Activated CD4-positive, alpha-beta T cell treated with anti-CD3 and anti-CD28 coated beads, Interleukin-2, amount 10 ng/mL, durations not matched to agents 24 days and 14 days (primary cell): Measurements from ENCODE around the gene WDR18. TPM values are rescaled to one million over a fixed set of nuclear protein-coding genes. Genes with fewer than 3 reads are reported as not detected.
"Not testable (repeated sequence)": the region's sequence is repeated elsewhere in the genome, so short reads cannot be mapped to it uniquely, and the experiment has no call there.

ENCODE experiments used
- DNase-seq: peaks from one replicate; pipeline ENCODE4 v3.0.0; 2022
- H3K27ac Mint-ChIP-seq: one replicate; pipeline ENCODE4 v1.8.0; 2022; ENCODE audit warnings: mild to moderate bottlenecking, mixed read lengths
- H3K27me3 Mint-ChIP-seq: one replicate; pipeline ENCODE4 v1.8.0; 2022; ENCODE audit warnings: mixed read lengths
- H3K36me3 Mint-ChIP-seq: one replicate; pipeline ENCODE4 v1.8.0; 2022; ENCODE audit warnings: low read depth, mild to moderate bottlenecking, mixed read lengths
- H3K4me1 Mint-ChIP-seq: one replicate; pipeline ENCODE4 v1.8.0; 2021; ENCODE audit warnings: mixed read lengths
- H3K4me3 Mint-ChIP-seq: one replicate; pipeline ENCODE4 v1.8.0; 2022; ENCODE audit warnings: mild to moderate bottlenecking, moderate library complexity, mixed read lengths
- H3K9me3 Mint-ChIP-seq: one replicate; pipeline ENCODE4 v1.8.0; 2021; ENCODE audit warnings: mixed read lengths
- intact Hi-C: fragments of 100-400 bp; cut with micrococcal nuclease; formaldehyde crosslinking; loops from one replicate; pipeline ENCODE4 v1.15.1; 2023
- total RNA-seq: library from RNA; stranded (reverse); gene quantifications from 2 replicates; pipeline ENCODE4 v1.2.3, GENCODE V29; 2022

The WDR18 gene
- total RNA-seq, 1 donor from 2014 or later, result 111 TPM

- peak overlapping the region; percentile 26 for H3K4me3 Mint-ChIP-seq
- no peak for DNase-seq
- peaks cover 24% of the 10 kb centered on the region for H3K4me1 Mint-ChIP-seq
- H3K27ac Mint-ChIP-seq, result peak overlapping the region; percentile 73
- intact Hi-C loops, result no loop called here
- no peaks in the 10 kb centered on the region for H3K27me3 Mint-ChIP-seq
- peaks cover 10% of the 10 kb centered on the region for H3K36me3 Mint-ChIP-seq
- no peaks in the 10 kb centered on the region for H3K9me3 Mint-ChIP-seq
Measured at GRCh38 chr19:1017115-1017905, 33.2 kb downstream of the WDR18 start.

GRCh38 chr19:1017906-1018305 is 33.8 kb downstream of the WDR18 start:
- H3K36me3 Mint-ChIP-seq, result peaks cover 10% of the 10 kb centered on the region
- intact Hi-C loops, result no loop called here
- H3K9me3 Mint-ChIP-seq, result no peaks in the 10 kb centered on the region
- no peaks in the 10 kb centered on the region for H3K27me3 Mint-ChIP-seq
- no peak overlapping the region for H3K4me3 Mint-ChIP-seq
- peaks cover 24% of the 10 kb centered on the region for H3K4me1 Mint-ChIP-seq
- peak overlapping the region; percentile 36 for H3K27ac Mint-ChIP-seq
- DNase-seq, result no peak

- Mint-ChIP-seq H3K36me3 (peaks cover 10% of the 10 kb centered on the region), H3K4me3 (peak overlapping the region; percentile 98), H3K27ac (no peak overlapping the region), H3K27me3 (no peaks in the 10 kb centered on the region), H3K9me3 (no peaks in the 10 kb centered on the region), H3K4me1 (peaks cover 24% of the 10 kb centered on the region)
- intact Hi-C loops, result no loop called here
- no peak for DNase-seq
Measured at GRCh38 chr19:1018393-1018792, 34.2 kb downstream of the WDR18 start.

GRCh38 chr19:1018932-1019615 is 34.9 kb downstream of the WDR18 start:
- intact Hi-C loops, result no loop called here
- H3K4me3 Mint-ChIP-seq, result peak overlapping the region; percentile 98
- H3K36me3 Mint-ChIP-seq, result peaks cover 9% of the 10 kb centered on the region
- no peaks in the 10 kb centered on the region for H3K9me3 Mint-ChIP-seq
- H3K4me1 Mint-ChIP-seq, result peaks cover 24% of the 10 kb centered on the region
- no peaks in the 10 kb centered on the region for H3K27me3 Mint-ChIP-seq
- H3K27ac Mint-ChIP-seq, result no peak overlapping the region
- no peak for DNase-seq

- Mint-ChIP-seq H3K27me3 (no peaks in the 10 kb centered on the region), H3K36me3 (peaks cover 8% of the 10 kb centered on the region), H3K4me3 (peak overlapping the region; percentile 98), H3K4me1 (peaks cover 22% of the 10 kb centered on the region), H3K9me3 (no peaks in the 10 kb centered on the region), H3K27ac (peak overlapping the region; percentile 91)
- no peak for DNase-seq
- intact Hi-C loops, result no loop called here
Measured at GRCh38 chr19:1019616-1019961, 35.4 kb downstream of the WDR18 start.

GRCh38 chr19:1019980-1020867 is 36.1 kb downstream of the WDR18 start:
- no peaks in the 10 kb centered on the region for H3K9me3 Mint-ChIP-seq
- peak; percentile 82 for DNase-seq
- intact Hi-C loops, result loop anchor here (2.0 kb wide), 3 partner anchors 21 to 229 kb away; partner anchors contain the start of genes ABCA7, GPX4 and MIDN

GRCh38 chr19:1020868-1021425 is 36.8 kb downstream of the WDR18 start, which contains the start of gene TMEM259:
Gene TMEM259, minus strand, starts transcription at chr19:1021123. Its CDS starts 127 bp downstream, at chr19:1020996.
- Mint-ChIP-seq H3K9me3 (no peaks in the 10 kb centered on the region), H3K27me3 (no peaks in the 10 kb centered on the region), H3K36me3 (peaks cover 8% of the 10 kb centered on the region), H3K4me3 (peak within 1 kb of the TSS; percentile 98), H3K4me1 (peaks cover 26% of the 10 kb centered on the region), H3K27ac (peak within 1 kb of the TSS; percentile 99)
- intact Hi-C loops, result loop anchor here (2.0 kb wide), 3 partner anchors 20 to 228 kb away; partner anchors contain the start of genes ABCA7, GPX4 and MIDN
- DNase-seq, result peak; percentile 99

More at GRCh38 chr19:1019980-1020867, 36.1 kb downstream of the WDR18 start:
- Mint-ChIP-seq H3K27me3 (no peaks in the 10 kb centered on the region), H3K36me3 (peaks cover 8% of the 10 kb centered on the region), H3K4me3 (peak overlapping the region; percentile 98), H3K27ac (peak overlapping the region; percentile 91), H3K4me1 (peaks cover 24% of the 10 kb centered on the region)

GRCh38 chr19:1023883-1024188 is 39.7 kb downstream of the WDR18 start:
- H3K27me3 Mint-ChIP-seq, H3K4me3 Mint-ChIP-seq, intact Hi-C loops, DNase-seq, H3K36me3 Mint-ChIP-seq, H3K27ac Mint-ChIP-seq, H3K9me3 Mint-ChIP-seq: not testable (repeated sequence)
- peaks cover 17% of the 10 kb centered on the region for H3K4me1 Mint-ChIP-seq

- not testable (repeated sequence) for H3K27me3 Mint-ChIP-seq
Measured at GRCh38 chr19:1025080-1025479, 40.9 kb downstream of the WDR18 start.

GRCh38 chr19:1025960-1026782 is 42.0 kb downstream of the WDR18 start, which contains the start of gene CNN2:
Gene CNN2, plus strand, starts transcription at chr19:1026608. Its CDS starts 54 bp downstream, at chr19:1026662.
- intact Hi-C loops, result loop anchor here (1.0 to 5.0 kb wide), 3 partner anchors 41 to 166 kb away; partner anchors contain the start of gene ARHGAP45
- peaks cover 23% of the 10 kb centered on the region for H3K4me1 Mint-ChIP-seq
- H3K27me3 Mint-ChIP-seq, result no peaks in the 10 kb centered on the region
- peak within 1 kb of the TSS; percentile 86 for H3K27ac Mint-ChIP-seq
- DNase-seq, result peak; percentile 94
- peaks cover 15% of the 10 kb centered on the region for H3K36me3 Mint-ChIP-seq
- H3K4me3 Mint-ChIP-seq, result peak within 1 kb of the TSS; percentile 94
- no peaks in the 10 kb centered on the region for H3K9me3 Mint-ChIP-seq

More at GRCh38 chr19:1025080-1025479, 40.9 kb downstream of the WDR18 start:
- DNase-seq, H3K36me3 Mint-ChIP-seq, H3K9me3 Mint-ChIP-seq, H3K4me3 Mint-ChIP-seq, H3K27ac Mint-ChIP-seq: not testable (repeated sequence)
- H3K4me1 Mint-ChIP-seq, result peaks cover 19% of the 10 kb centered on the region
- intact Hi-C loops, result loop anchor here (5.0 kb wide), 1 partner anchor 167 kb away; no protein-coding TSS in a partner anchor

GRCh38 chr19:1026783-1027649 is 42.9 kb downstream of the WDR18 start:
- intact Hi-C loops, result loop anchor here (1.0 to 5.0 kb wide), 3 partner anchors 40 to 165 kb away; partner anchors contain the start of gene ARHGAP45
- H3K9me3 Mint-ChIP-seq, result no peaks in the 10 kb centered on the region
- DNase-seq, result peak; percentile 83
- H3K27ac Mint-ChIP-seq, result peak overlapping the region; percentile 86
- peaks cover 18% of the 10 kb centered on the region for H3K36me3 Mint-ChIP-seq
- no peaks in the 10 kb centered on the region for H3K27me3 Mint-ChIP-seq
- H3K4me3 Mint-ChIP-seq, result peak overlapping the region; percentile 94
- H3K4me1 Mint-ChIP-seq, result peaks cover 18% of the 10 kb centered on the region

- H3K27ac Mint-ChIP-seq, result peak overlapping the region; percentile 70
- intact Hi-C loops, result loop anchor here (2.0 to 5.0 kb wide), 2 partner anchors 39 to 165 kb away; partner anchors contain the start of gene ARHGAP45
- no peaks in the 10 kb centered on the region for H3K27me3 Mint-ChIP-seq
- peak overlapping the region; percentile 94 for H3K4me3 Mint-ChIP-seq
- no peaks in the 10 kb centered on the region for H3K9me3 Mint-ChIP-seq
- H3K36me3 Mint-ChIP-seq, result peaks cover 24% of the 10 kb centered on the region
- no peak for DNase-seq
- H3K4me1 Mint-ChIP-seq, result peaks cover 23% of the 10 kb centered on the region
Measured at GRCh38 chr19:1027650-1028061, 43.5 kb downstream of the WDR18 start.
